Kidney (tissue), 14 donors: ENCODE data around the gene AUTS2. TPM values are rescaled to one million over a fixed set of nuclear protein-coding genes. Genes with fewer than 3 reads are reported as not detected.

Experiments used
- DNase-seq, 5 donors: peaks; one replicate each; pipeline ENCODE4 v3.0.0-alpha.2; 2013 to 2020
- FAIRE-seq: peaks from 2 replicates; lab custom pipeline; 2012; peaks lifted over from hg19 to GRCh38; lab: Jason Lieb, UNC
- H3K27ac ChIP-seq, 2 donors: one replicate each; pipeline ENCODE4 v1.7.0; 2013; ENCODE audit warnings: low read depth in 2 of 2, low read length in 2 of 2, inconsistent platforms in 1 of 2
- H3K27me3 ChIP-seq: one replicate; pipeline ENCODE4 v1.7.1; 2013; ENCODE audit warnings: low read length, inconsistent platforms; ENCODE audit not compliant: control insufficient read depth, insufficient read depth
- H3K36me3 ChIP-seq, 3 donors: one replicate each; pipeline versions ENCODE4 v1.7.0 to v1.7.1; 2013; ENCODE audit warnings: low read length in 3 of 3, control low read depth in 1 of 3, inconsistent platforms in 1 of 3; ENCODE audit not compliant: insufficient read depth in 3 of 3, control insufficient read depth in 2 of 3
- H3K4me1 ChIP-seq, 3 donors: one replicate each; pipeline versions ENCODE4 v1.7.0 to v1.7.1; 2013; ENCODE audit warnings: low read length in 3 of 3, inconsistent platforms in 1 of 3, low read depth in 1 of 3; ENCODE audit not compliant: control insufficient read depth in 2 of 3, insufficient read depth in 2 of 3
- H3K4me3 ChIP-seq, 3 donors: one replicate each; pipeline versions ENCODE4 v1.7.0 to v1.8.1; 2013; ENCODE audit warnings: low read length in 3 of 3, control low read depth in 1 of 3, inconsistent platforms in 1 of 3
- H3K9ac ChIP-seq, 3 donors: one replicate each; pipeline versions ENCODE4 v1.7.0 to v1.7.1; 2013; ENCODE audit warnings: low read length in 3 of 3, control low read depth in 1 of 3, inconsistent platforms in 1 of 3
- H3K9me3 ChIP-seq, 3 donors: one replicate each; pipeline versions ENCODE4 v1.7.0 to v1.7.1; 2013; ENCODE audit warnings: low read length in 3 of 3, control low read depth in 1 of 3, inconsistent platforms in 1 of 3; ENCODE audit not compliant: control insufficient read depth in 2 of 3, insufficient read depth in 1 of 3
- CTCF ChIP-seq: IDR thresholded peaks from 3 replicates; pipeline ENCODE4 v1.5.1; 2012; ENCODE audit warnings: mild to moderate bottlenecking, moderate library complexity, borderline replicate concordance; ENCODE audit not compliant: insufficient read depth; ENCODE audit errors: extremely low read depth
- intact Hi-C: fragments of 100-400 bp; cut with DNase I; formaldehyde crosslinking; loops from one replicate; pipeline ENCODE4 v1.11.1; 2022
- polyA plus RNA-seq: library from polyadenylated mRNA; stranded (reverse); fragments of 350-450 nt; fragmentation: Illumina TruSeq; extraction: RNeasy Lipid Tissue Mini Kit (QIAGEN cat#74804); gene quantifications from one replicate; pipeline ENCODE4 v1.2.3, GENCODE V29; 2014; ENCODE audit warnings: low read depth, low replicate concordance; ENCODE audit not compliant: insufficient read depth
- total RNA-seq: library from RNA; stranded (reverse); fragmentation: NEBNext Ultra II Directional; extraction: Animal tissue kit (Norgen Biotek cat#: 25700); gene quantifications from one replicate; pipeline ENCODE4 v1.2.1, GENCODE V29; 2021
- donor health status: control.
- donor health status: control.
- donor health status: control.
- donor health status: control.
- donor health status: control.
- donor health status: DM: yes; HTN: yes; CAD: no.
- donor health status: Normal renal cell carcinoma (clear cell type).

Gene AUTS2
- total and polyA plus RNA-seq, 2 donors from 2014 or later = 5.2 to 33.8 TPM

DNA sequence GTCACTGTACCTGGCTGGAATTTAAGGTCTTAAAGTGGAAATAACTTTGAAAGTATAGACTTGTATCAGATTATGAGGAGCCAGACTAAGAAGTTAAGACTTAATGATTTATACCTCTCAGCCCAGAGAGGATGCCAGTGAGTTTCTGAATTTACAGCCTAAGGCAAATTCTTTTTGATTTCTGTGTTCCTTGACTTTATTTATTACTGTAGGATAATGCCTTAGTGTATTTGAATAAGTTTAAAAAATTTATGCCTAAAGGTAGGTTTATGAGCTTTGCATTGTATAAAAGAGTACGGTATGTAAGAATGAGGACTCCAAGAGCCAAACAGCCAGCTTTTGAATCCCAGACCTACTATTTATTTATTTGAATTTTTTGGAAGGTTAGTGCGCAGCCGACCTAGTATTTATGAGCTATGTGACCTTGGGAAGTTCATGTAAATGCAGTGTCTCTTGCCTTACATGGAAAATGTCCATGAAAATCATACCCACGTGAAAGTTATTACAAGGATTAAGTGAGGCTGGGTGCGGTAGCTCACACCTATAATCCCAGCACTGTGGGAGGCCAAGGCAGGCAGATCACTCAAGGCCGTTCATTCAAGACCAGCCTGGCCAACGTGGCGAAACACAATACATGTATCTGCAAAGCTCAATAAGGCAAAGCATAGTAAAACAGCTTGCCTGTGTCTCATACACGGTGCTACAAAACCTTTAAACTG lies 174.6 kb downstream of the AUTS2 start:
- H3K36me3 ChIP-seq = no peaks in the 10 kb centered on the region
- intact Hi-C loops = no loop called here
- no peaks in the 10 kb centered on the region for H3K27me3 ChIP-seq
- FAIRE-seq = no peak
- DNase-seq = no peak
- H3K9me3 ChIP-seq = no peaks in the 10 kb centered on the region
- H3K9ac ChIP-seq = no peak overlapping the region
- no peak overlapping the region for H3K4me3 ChIP-seq
- no peaks in the 10 kb centered on the region for H3K4me1 ChIP-seq
- H3K27ac ChIP-seq = no peak overlapping the region
- no peak for TF ChIP-seq CTCF

DNA sequence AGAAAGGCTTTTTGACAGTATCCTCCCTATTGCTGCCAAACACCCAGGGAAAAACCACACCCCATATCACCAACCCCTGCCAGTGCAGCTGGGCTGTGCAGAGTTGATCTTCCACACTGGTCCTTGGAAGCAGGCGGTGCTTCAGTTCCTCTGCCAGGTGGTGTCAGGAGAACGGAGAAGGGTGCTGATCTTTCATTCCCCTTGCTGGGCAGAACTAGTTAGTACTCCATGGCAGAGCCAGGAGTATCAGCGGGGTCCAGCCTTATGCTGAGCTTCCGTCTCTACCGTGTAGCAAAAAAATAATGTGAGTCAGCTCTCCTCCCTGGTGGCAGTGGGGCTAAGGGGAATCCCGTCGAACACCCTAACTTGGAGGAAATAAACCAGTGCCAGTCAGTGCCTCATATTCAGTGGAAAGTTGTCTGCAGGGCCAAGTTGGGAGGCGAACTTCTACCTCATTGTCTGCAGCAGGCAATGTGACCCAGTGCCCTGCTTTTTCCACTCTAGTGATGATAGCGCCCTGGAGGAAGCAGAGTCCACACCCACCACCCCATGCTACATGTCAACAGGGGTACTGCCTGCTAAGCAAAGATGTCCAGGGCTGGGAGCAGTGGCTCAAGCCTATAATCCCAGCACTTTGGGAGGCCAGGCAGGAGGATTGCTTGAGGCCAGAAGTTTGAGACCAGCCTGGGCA lies 175.4 kb downstream of the AUTS2 start:
- H3K9me3 ChIP-seq = no peaks in the 10 kb centered on the region

DNA sequence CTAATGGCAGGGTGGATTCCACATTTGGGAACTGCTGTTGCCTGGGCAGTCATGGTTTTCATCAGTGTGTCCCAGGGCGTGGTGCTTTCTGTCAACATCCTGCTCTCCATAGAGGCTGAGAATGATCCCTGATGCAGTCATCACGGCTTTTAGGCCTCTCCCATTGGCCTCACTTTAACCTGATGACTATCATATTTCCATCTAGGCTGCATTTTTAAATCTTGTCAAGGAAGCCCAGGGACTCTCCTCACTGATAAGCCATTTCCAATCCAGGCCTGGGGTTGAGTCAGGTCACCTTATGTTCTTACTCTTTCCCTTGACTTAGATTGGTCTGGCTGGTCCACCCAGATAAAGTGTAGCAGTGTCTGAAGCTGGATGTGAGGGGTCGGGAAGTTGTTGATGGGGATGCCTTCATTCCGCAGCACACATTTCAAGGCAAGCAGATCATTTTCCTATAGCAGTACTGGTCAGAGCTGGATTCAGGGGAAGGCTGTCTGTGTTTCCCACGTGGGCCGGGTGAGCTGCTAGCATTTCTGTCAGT lies 177.0 kb downstream of the AUTS2 start:
- Histone ChIP-seq H3K4me1 (peaks cover 0 to under 1% (median 0%) of the 10 kb centered on the region in 3 donors), H3K27me3 (no peaks in the 10 kb centered on the region), H3K9ac (no peak overlapping the region), H3K27ac (no peak overlapping the region), H3K36me3 (no peaks in the 10 kb centered on the region), H3K4me3 (no peak overlapping the region), H3K9me3 (no peaks in the 10 kb centered on the region)
- FAIRE-seq (no peak), DNase-seq (no peak)
- intact Hi-C loops = no loop called here
- TF ChIP-seq CTCF = no peak

More for the DNA sequence above, 175.4 kb downstream of the AUTS2 start:
- no peaks in the 10 kb centered on the region for H3K36me3 ChIP-seq
- DNase-seq = no peak
- TF ChIP-seq CTCF = no peak
- no peak overlapping the region for H3K27ac ChIP-seq
- H3K4me1 ChIP-seq = no peaks in the 10 kb centered on the region
- H3K9ac ChIP-seq = no peak overlapping the region
- no peaks in the 10 kb centered on the region for H3K27me3 ChIP-seq
- intact Hi-C loops = no loop called here
- H3K4me3 ChIP-seq = no peak overlapping the region
- no peak for FAIRE-seq
